MM.1S (cell line): ENCODE data around the gene PPIB.
"Not testable (repeated sequence)": the region's sequence is repeated elsewhere in the genome, so short reads cannot be mapped to it uniquely, and the experiment has no call there.

Source experiments
- DNase-seq: peaks from one replicate; pipeline ENCODE4 v3.0.0-alpha.2; 2015
- H2AFZ ChIP-seq: fragments of 300-600 bp; sonication (generic); 2 replicates; pipeline ENCODE4 v1.6.0; 2016; ENCODE audit warnings: antibody characterized with exemption, low read length
- H3F3A ChIP-seq: fragments of 300-600 bp; sonication (generic); 2 replicates; pipeline ENCODE4 v1.6.1; 2016; ENCODE audit warnings: mild to moderate bottlenecking, antibody characterized with exemption, low read length, moderate library complexity, mixed read lengths; ENCODE audit not compliant: insufficient read depth
- H3K27ac ChIP-seq: fragments of 300-600 bp; sonication (generic); 2 replicates; pipeline ENCODE4 v1.5.1; 2016; ENCODE audit warnings: mild to moderate bottlenecking, low read length
- H3K27me3 ChIP-seq: fragments of 300-600 bp; sonication (generic); replicated peaks from 2 replicates; pipeline ENCODE4 v1.6.0; 2016; ENCODE audit warnings: low read length; ENCODE audit not compliant: insufficient read depth
- H3K36me3 ChIP-seq: fragments of 300-600 bp; sonication (generic); replicated peaks from 2 replicates; pipeline ENCODE4 v1.6.1; 2016; ENCODE audit warnings: mild to moderate bottlenecking, low read length, mixed read lengths; ENCODE audit not compliant: insufficient read depth
- H3K4me1 ChIP-seq: fragments of 300-600 bp; sonication (generic); 2 replicates; pipeline ENCODE4 v1.6.1; 2016; ENCODE audit warnings: low read length, mixed read lengths
- H3K4me2 ChIP-seq: fragments of 300-600 bp; sonication (generic); 2 replicates; pipeline ENCODE4 v1.6.0; 2016; ENCODE audit warnings: low read depth, low read length
- H3K4me3 ChIP-seq: fragments of 300-600 bp; sonication (generic); 2 replicates; pipeline ENCODE4 v1.5.1; 2016; ENCODE audit warnings: low read length, mixed read lengths
- H3K79me2 ChIP-seq: fragments of 300-600 bp; sonication (generic); 2 replicates; pipeline ENCODE4 v1.6.1; 2016; ENCODE audit warnings: mixed run types, low read length, mixed read lengths
- H3K9ac ChIP-seq: fragments of 300-600 bp; sonication (generic); 2 replicates; pipeline ENCODE4 v1.6.1; 2016; ENCODE audit warnings: low read length, mixed read lengths
- H3K9me2 ChIP-seq: fragments of 300-600 bp; sonication (generic); replicated peaks from 2 replicates; pipeline ENCODE4 v1.6.1; 2016; ENCODE audit warnings: mild to moderate bottlenecking, low read length, mixed read lengths; ENCODE audit not compliant: insufficient read depth
- H3K9me3 ChIP-seq: fragments of 300-600 bp; sonication (generic); replicated peaks from 2 replicates; pipeline ENCODE4 v1.6.1; 2016; ENCODE audit warnings: mild to moderate bottlenecking, low read length, mixed read lengths; ENCODE audit not compliant: insufficient read depth
- H4K20me1 ChIP-seq: fragments of 300-600 bp; sonication (generic); 2 replicates; pipeline ENCODE4 v1.6.1; 2016; ENCODE audit warnings: mild to moderate bottlenecking, low read length, moderate library complexity, mixed read lengths; ENCODE audit not compliant: insufficient read depth
- CTCF ChIP-seq: fragments of 300-600 bp; sonication (generic); IDR thresholded peaks from 2 replicates; pipeline ENCODE4 v1.5.1; 2016; ENCODE audit warnings: antibody characterized with exemption, low read length, mixed read lengths
- EZH2 ChIP-seq: fragments of 300-600 bp; sonication (generic); optimal IDR thresholded peaks from 2 replicates; pipeline ENCODE3; 2017; ENCODE audit warnings: low read depth, mild to moderate bottlenecking, antibody characterized with exemption, low read length, mixed read lengths
- EZH2phosphoT487 ChIP-seq: fragments of 300-600 bp; sonication (generic); IDR thresholded peaks from 2 replicates; pipeline ENCODE4 v1.6.1; 2018; ENCODE audit warnings: antibody characterized with exemption, low read length

Gene PPIB

GRCh38 chr15:64121614-64122013 lies 41.2 kb downstream of the PPIB start:
- H3K27ac ChIP-seq, result no peak overlapping the region
- no peak overlapping the region for H2AFZ ChIP-seq
- no peaks in the 10 kb centered on the region for H3K27me3 ChIP-seq
- no peaks in the 10 kb centered on the region for H3F3A ChIP-seq
- H3K9ac ChIP-seq, result no peak overlapping the region
- no peaks in the 10 kb centered on the region for H3K9me2 ChIP-seq
- H3K79me2 ChIP-seq, result no peaks in the 10 kb centered on the region
- DNase-seq, result no peak
- peaks cover 7% of the 10 kb centered on the region; the same call in 1 of the 2 replicates for H3K36me3 ChIP-seq
- no peaks in the 10 kb centered on the region for H4K20me1 ChIP-seq
- no peaks in the 10 kb centered on the region for H3K4me1 ChIP-seq
- no peak for TF ChIP-seq CTCF
- no peak overlapping the region for H3K4me3 ChIP-seq
- H3K9me3 ChIP-seq, result no peaks in the 10 kb centered on the region
- H3K4me2 ChIP-seq, result no peak overlapping the region

DNA sequence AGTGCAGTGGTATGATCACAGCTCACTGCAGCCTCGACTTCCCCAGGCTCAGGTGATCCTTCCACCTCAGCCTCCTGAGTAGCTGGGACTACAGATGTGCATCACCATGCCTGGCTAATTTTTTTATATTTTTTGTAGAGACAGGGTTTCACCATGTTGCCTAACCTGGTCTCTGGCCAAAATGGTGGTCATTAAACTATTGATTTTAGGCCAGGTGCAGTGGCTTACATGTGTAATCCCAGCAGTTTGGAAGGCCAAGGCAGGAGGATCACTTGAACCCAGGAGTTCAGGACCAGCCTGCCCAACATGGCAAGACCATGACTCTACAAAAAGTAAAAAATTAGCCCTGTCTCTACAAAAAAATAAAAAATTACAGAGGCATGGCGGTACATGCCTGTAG lies 42.5 kb downstream of the PPIB start:
- H3K27ac ChIP-seq, H3K4me3 ChIP-seq, H3K4me1 ChIP-seq, H3K9me3 ChIP-seq, H3K79me2 ChIP-seq, DNase-seq, H3F3A ChIP-seq, H3K36me3 ChIP-seq, H4K20me1 ChIP-seq, H2AFZ ChIP-seq, H3K9me2 ChIP-seq, H3K9ac ChIP-seq, H3K27me3 ChIP-seq, H3K4me2 ChIP-seq: not testable (repeated sequence)

DNA sequence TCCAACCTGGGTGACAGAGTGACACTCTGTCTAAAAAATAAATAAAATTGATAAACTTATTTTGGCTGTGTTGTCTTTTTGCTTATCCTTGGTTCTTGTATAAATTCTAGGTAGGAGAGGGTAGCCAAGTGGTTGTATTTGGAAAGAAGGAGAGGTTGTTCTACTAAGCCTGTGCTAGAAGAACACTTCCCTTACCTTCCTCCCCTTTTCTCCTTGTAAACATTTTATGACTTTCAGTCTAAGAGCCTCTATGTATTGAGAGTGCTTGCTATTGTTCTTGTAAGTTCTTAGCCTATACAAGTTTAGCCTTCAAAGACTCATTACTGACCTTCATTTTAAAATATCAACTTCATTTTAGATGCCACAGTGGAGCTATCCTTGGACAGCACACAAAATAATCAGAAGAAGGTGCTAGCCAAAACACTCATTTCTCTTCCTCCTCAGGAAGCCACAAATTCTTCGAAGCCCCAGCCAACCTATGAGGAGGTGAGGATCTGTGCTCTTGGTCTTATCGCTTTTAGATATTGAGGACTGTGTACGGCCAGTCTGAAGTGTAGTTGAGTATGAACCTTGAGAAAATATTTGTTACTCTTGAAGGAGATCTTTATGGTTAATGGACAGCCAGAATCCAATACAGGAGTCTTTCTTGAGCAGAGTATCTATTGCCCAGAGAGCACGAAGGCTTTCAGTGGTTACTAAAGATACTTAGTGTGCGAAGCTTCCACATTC lies 44.9 kb downstream of the PPIB start:
- no peaks in the 10 kb centered on the region for H4K20me1 ChIP-seq
- no peaks in the 10 kb centered on the region for H3K9me3 ChIP-seq
- no peak overlapping the region for H2AFZ ChIP-seq
- peaks cover 4% of the 10 kb centered on the region for H3K79me2 ChIP-seq
- no peak overlapping the region for H3K4me2 ChIP-seq
- H3K4me3 ChIP-seq, result no peak overlapping the region
- H3K36me3 ChIP-seq, result 0 out of 2 replicates have a peak, but pooled peaks cover 4% of the 10 kb centered on the region
- no peaks in the 10 kb centered on the region for H3F3A ChIP-seq
- H3K9ac ChIP-seq, result no peak overlapping the region
- no peak for TF ChIP-seq EZH2phosphoT487
- TF ChIP-seq EZH2, result no peak
- H3K4me1 ChIP-seq, result no peaks in the 10 kb centered on the region
- H3K27ac ChIP-seq, result no peak overlapping the region
- H3K27me3 ChIP-seq, result no peaks in the 10 kb centered on the region
- no peak for DNase-seq
- H3K9me2 ChIP-seq, result no peaks in the 10 kb centered on the region

DNA sequence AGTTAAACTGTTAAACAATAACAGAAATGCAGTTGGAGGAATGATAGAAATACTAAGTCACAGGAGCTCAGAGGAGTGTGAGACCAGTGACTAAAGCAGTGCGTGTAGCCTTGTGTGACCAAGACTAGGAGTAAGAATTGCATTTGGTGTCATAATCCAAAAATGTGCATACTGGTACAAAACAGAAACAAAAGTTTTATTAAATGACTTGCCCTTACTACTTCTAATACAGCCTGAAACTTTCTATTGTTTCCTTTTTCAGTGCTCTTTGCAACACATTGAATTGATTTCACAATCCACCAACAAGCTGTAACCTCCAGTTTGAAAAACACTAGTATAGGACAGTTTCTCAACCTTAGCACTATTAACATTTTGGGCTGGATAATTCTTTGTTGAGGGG lies 49.9 kb downstream of the PPIB start:
- no peaks in the 10 kb centered on the region for H3K27me3 ChIP-seq
- TF ChIP-seq CTCF (no peak), EZH2phosphoT487 (no peak), EZH2 (no peak)
- DNase-seq, result no peak
- H3K4me3 ChIP-seq, result no peak overlapping the region
- H3K9me2 ChIP-seq, result no peaks in the 10 kb centered on the region
- H3F3A ChIP-seq, result no peaks in the 10 kb centered on the region
- H3K36me3 ChIP-seq, result 0 out of 2 replicates have a peak, but pooled peaks cover 4% of the 10 kb centered on the region
- peaks cover 5% of the 10 kb centered on the region; the same call in 1 of the 2 replicates for H4K20me1 ChIP-seq
- no peak overlapping the region for H3K9ac ChIP-seq
- no peak overlapping the region for H2AFZ ChIP-seq
- H3K9me3 ChIP-seq, result no peaks in the 10 kb centered on the region
- H3K4me1 ChIP-seq, result peaks cover 11% of the 10 kb centered on the region
- H3K4me2 ChIP-seq, result no peak overlapping the region
- peaks cover 55% of the 10 kb centered on the region for H3K79me2 ChIP-seq
- no peak overlapping the region for H3K27ac ChIP-seq
